Muscle layer of duodenum (tissue), 2 donors: ENCODE data around the gene AEBP1.

ENCODE experiments used
- H3K27ac ChIP-seq: one replicate; pipeline ENCODE4 v1.7.0; 2013; ENCODE audit warnings: mild to moderate bottlenecking, low read length
- H3K27me3 ChIP-seq: one replicate; pipeline ENCODE4 v1.7.0; 2013; ENCODE audit warnings: low read depth, mild to moderate bottlenecking, control low read depth, low read length
- H3K36me3 ChIP-seq, 2 donors: one replicate each; pipeline ENCODE4 v1.7.0; 2013; ENCODE audit warnings: low read length in 2 of 2, control low read depth in 1 of 2, mild to moderate bottlenecking in 1 of 2; ENCODE audit not compliant: insufficient read depth in 2 of 2, control insufficient read depth in 1 of 2
- H3K4me1 ChIP-seq, 2 donors: one replicate each; pipeline ENCODE4 v1.7.0; 2013; ENCODE audit warnings: low read length in 2 of 2, mild to moderate bottlenecking in 2 of 2, control low read depth in 1 of 2, moderate library complexity in 1 of 2; ENCODE audit not compliant: insufficient read depth in 2 of 2, control insufficient read depth in 1 of 2
- H3K4me3 ChIP-seq, 2 donors: one replicate each; pipeline ENCODE4 v1.7.0; 2013; ENCODE audit warnings: low read length in 2 of 2, low read depth in 1 of 2, mild to moderate bottlenecking in 1 of 2
- H3K9me3 ChIP-seq, 2 donors: one replicate each; pipeline ENCODE4 v1.7.0; 2013; ENCODE audit warnings: low read length in 2 of 2, control low read depth in 1 of 2, mild to moderate bottlenecking in 1 of 2; ENCODE audit not compliant: control insufficient read depth in 1 of 2
- donor health status: healthy.

The AEBP1 gene

DNA sequence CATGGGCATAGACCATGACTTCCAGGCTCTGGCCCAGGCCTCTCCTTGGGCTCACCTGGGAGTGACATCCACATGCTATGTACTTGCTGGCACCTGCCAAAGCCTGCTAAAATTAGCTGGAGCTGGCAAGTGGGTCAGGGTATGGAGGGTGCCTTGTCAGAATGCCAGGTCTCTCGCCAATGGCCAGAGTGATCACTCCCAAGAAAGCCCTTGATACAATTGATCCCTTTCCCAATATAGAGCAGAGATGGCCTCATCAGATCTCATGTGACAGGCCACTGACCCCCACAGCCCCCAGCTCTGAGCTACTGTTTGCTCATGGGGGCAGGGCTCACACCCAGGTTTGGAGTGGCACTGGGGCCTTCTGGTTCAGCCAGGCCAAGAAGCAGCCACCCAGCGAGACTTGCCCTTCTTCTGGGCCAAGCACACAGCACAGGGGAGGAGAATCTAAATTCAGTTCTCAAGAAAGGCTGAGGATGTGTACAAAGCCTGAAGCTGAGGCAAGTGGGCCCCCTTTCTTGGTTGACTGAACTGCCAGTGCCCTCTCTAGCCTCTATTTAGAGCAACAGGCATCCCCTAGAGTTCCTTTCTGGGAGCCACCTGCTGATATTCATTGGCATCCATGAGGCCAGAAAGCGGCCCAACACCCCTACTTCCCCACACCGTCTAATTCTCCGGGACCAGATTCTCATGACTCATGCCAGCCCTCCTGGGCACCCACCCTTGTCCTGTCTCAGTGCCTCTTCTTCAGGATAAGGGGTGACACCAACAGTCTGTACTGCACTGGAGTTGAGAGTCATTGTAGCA, 55.9 kb downstream of the AEBP1 start:
- Histone ChIP-seq H3K4me3 (no peak overlapping the region), H3K9me3 (no peaks in the 10 kb centered on the region), H3K27me3 (no peaks in the 10 kb centered on the region), H3K4me1 (no peaks in the 10 kb centered on the region), H3K36me3 (no peaks in the 10 kb centered on the region), H3K27ac (no peak overlapping the region)

DNA sequence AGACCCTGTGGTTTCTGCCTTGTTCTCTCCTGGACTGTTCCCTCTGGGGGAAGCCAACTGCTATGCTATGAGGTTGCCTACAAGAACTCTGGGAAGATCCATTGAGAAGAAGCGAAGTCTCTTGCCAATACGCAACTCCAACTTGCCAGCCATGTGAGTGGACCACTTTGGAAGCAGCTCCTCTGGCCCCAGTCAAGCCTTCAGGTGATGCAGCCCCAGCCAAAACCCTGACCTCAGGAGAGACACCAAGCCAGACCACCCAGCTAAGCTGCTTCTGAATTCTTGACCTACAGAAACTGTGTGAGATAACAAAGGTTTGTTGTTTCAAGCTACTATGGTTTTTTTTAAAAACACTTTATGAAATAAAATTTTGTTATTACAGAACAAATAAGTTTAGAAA, 57.2 kb downstream of the AEBP1 start:
- Histone ChIP-seq H3K9me3 (no peaks in the 10 kb centered on the region), H3K4me3 (no peak overlapping the region), H3K27ac (no peak overlapping the region), H3K36me3 (no peaks in the 10 kb centered on the region), H3K27me3 (no peaks in the 10 kb centered on the region), H3K4me1 (no peaks in the 10 kb centered on the region)

GRCh38 chr7:44162179-44162578, 58.0 kb downstream of the AEBP1 start:
- no peak overlapping the region for H3K4me3 ChIP-seq
- H3K4me1 ChIP-seq = no peaks in the 10 kb centered on the region
- no peaks in the 10 kb centered on the region for H3K27me3 ChIP-seq
- no peaks in the 10 kb centered on the region for H3K9me3 ChIP-seq
- no peak overlapping the region for H3K27ac ChIP-seq
- H3K36me3 ChIP-seq = no peaks in the 10 kb centered on the region

GRCh38 chr7:44162785-44163395, 58.7 kb downstream of the AEBP1 start:
- H3K27ac ChIP-seq = no peak overlapping the region
- H3K4me3 ChIP-seq = no peak overlapping the region
- no peaks in the 10 kb centered on the region for H3K4me1 ChIP-seq
- no peaks in the 10 kb centered on the region for H3K27me3 ChIP-seq
- no peaks in the 10 kb centered on the region for H3K36me3 ChIP-seq
- H3K9me3 ChIP-seq = no peaks in the 10 kb centered on the region

GRCh38 chr7:44163591-44163990, 59.4 kb downstream of the AEBP1 start:
- no peaks in the 10 kb centered on the region for H3K36me3 ChIP-seq
- no peaks in the 10 kb centered on the region for H3K4me1 ChIP-seq
- no peaks in the 10 kb centered on the region for H3K9me3 ChIP-seq
- no peak overlapping the region for H3K4me3 ChIP-seq
- H3K27ac ChIP-seq = no peak overlapping the region
- no peaks in the 10 kb centered on the region for H3K27me3 ChIP-seq
